Left colon (tissue), 2 donors: Measurements from ENCODE around the gene LASP1. TPM values are rescaled to one million over a fixed set of nuclear protein-coding genes. Genes with fewer than 3 reads are reported as not detected.

Source experiments
- ATAC-seq: fragments of 200-7000 bp; cut with Tn5 transposase; one replicate; pipeline ENCODE4 v1.9.1; 2020; ENCODE audit warnings: mild to moderate bottlenecking, moderate library complexity
- DNase-seq, 2 donors: peaks; one replicate each; pipeline ENCODE4 v3.0.0-alpha.2; 2020
- intact Hi-C, 2 donors: fragments of 100-400 bp; cut with DNase I in 1 of 2; cut with micrococcal nuclease in 1 of 2; formaldehyde crosslinking; loops; one replicate each; pipeline versions ENCODE4 v1.11.2 to v1.14.0; 2022; cut with DNase I, micrococcal nuclease
- total RNA-seq, 2 donors: library from RNA; stranded (reverse); fragmentation: NEBNext Ultra II Directional; extraction: Animal tissue kit (Norgen Biotek cat#: 25700); gene quantifications; one replicate each; pipeline ENCODE4 v1.2.1, GENCODE V29; 2021
- donor health status: DM: no; HTN: no; CAD: no.
- donor health status: DM: yes; HTN: yes; CAD: no.

LASP1 gene
- total RNA-seq, 2 donors from 2014 or later = 245 to 318 TPM

DNA sequence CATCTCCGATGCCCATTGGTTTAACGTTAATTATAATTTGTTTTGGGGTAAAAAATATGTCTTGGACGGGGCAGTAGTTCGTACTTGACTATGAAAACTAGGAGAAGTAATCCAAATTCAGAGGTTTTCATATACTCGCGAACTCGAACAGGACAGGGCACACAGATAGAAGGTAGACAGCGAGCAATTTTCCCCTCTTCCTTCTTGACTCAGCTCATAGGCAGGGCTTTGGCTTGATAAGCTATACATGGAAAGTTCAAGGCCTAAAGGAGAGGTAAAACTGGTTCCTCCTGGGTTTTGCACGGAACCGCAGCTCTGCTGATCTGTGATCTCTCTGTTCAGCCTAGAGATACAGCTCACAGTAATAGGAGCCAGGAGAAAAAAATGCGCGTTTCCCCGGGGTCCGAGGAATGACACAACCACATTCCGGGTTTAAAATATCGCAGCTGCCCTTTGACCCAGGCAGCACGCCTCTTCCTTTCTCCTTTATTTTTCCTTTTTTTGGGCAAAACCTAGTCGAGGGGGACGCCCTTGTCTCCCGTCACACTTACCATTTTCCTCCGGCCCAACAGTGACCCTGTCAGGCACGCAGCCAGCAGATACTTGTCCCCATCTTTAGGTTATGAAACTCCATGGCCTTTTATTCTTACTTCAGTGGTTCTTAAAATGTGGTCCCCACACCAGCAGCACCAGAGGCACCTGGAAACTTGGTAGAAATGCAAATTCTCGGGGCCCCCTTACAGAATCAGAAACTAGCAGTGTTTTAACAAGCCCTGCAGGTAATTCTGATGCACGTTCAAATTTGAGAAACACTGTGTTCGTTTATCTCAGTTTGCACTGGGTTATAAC is 1.7 kb upstream of the LASP1 start:
- DNase-seq (peak in 1 of 2 donors; percentile 52), ATAC-seq (no peak)
- intact Hi-C loops = no loop called here

GRCh38 chr17:38868817-38869525 is 887 bp upstream of the LASP1 start:
- DNase-seq = peak; percentile 85 to 89
- ATAC-seq = peak; percentile 41
- intact Hi-C loops = no loop called here

DNA sequence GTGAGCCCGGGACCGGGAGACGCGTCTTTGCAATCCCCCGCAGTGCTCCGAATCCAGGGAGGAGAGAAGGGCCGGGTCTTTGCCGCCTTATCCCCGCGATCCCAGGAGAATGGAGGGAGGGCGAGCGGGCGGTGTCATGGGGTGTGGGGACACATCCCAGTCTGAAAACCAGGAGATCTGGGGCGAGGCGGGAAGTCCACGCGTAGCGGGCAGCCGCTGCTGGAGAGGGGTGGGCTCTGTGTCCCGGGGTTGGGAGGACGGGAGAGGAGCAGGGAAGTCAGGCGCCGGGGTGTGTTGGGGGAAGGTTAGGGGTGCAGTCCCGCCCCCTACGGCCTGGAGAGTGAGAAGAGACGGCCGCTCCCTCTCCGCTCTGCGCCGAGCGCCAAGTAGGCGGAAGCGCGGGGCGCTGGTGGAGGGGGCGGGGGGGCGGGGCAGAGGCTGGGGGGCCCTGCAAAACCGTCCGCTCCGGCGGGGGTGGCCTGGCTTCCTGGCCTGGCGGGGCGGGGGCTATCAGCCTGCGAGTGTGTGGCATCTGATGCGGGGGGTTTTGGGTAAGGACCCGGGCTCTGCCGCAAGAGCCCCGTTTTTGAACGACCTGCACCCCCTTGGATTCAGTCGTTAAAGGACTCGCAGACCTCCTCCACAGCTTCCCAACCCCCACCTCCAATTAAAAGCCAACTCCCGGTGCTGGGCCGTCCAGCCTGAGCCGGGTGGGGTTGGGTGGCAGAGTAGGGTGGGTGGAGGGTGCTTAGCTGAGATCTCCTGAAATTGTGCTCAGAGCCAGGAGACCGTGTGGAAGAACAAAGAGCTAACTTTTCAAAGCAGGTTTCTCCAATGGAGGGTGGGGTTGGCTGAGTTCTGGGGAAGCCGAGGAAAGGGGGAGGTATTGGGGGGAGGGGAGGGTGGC is 654 bp downstream of the LASP1 start:
- ATAC-seq = peak; percentile 58
- intact Hi-C loops = no loop called here
- peak; percentile 86 to 88 for DNase-seq

GRCh38 chr17:38871247-38872015 is 1.6 kb downstream of the LASP1 start:
- ATAC-seq (peak; percentile 63), DNase-seq (peak; percentile 84 to 93)
- intact Hi-C loops = no loop called here

DNA sequence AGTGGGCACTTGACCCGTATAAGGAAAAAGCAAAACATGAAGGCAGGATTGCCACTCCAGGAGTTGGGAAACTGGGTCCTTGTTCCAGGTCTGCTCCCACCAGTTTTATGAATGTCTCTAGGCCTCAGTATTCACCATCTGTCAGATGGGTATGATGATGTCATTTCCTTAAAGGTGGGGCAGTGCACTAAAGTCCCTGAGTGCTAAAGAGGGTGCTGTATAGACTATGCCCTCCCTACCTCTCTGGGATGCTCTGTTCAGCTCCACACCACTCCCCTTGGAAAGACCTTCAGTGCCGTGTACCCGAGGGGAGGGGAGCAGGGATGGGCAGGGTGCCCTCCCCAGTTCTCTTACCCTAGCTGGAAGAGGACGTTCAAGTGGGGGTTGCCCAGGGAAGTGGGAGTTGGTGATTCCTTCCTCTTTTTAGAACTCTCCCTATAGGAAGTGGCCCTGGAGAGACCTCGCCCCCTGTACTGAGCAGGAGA is 2.2 kb downstream of the LASP1 start:
- intact Hi-C loops = no loop called here
- no peak for DNase-seq
- ATAC-seq = no peak

DNA sequence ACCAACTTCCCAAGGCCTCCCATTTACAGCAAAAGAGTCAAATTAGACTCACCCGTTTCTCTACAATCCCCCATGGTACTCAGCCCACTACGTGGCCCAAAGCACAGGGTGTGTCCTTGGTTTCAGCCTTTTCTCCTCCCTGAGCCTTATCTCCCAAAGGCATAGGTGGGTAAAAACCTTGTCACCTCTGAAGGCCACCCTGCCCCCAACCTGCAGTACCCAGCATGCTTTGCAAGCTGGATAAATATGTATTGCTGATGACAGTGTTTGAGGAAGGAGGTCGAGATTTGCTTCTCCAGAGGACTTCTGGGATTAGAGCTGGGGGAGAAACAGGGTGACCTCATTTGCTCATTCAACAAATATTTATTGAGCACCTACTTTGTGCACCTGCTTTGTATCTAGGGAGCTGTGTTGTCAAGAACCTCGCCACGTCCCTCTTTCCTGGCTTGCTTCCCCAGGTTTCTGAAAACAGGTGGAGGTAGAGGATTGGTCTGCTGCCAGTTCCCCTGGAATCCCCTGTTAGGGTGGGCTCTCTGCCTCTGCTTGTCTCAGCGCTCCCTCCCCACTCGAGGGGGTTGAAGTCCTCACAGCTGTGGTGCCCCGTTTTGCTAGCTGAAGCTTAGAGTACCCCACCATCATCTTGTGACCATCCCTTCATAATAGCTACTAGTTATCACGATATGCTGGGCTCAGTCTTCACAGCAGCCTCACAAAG is 3.0 kb downstream of the LASP1 start:
- DNase-seq = peak; percentile 53 to 62
- ATAC-seq = no peak
- intact Hi-C loops = no loop called here

DNA sequence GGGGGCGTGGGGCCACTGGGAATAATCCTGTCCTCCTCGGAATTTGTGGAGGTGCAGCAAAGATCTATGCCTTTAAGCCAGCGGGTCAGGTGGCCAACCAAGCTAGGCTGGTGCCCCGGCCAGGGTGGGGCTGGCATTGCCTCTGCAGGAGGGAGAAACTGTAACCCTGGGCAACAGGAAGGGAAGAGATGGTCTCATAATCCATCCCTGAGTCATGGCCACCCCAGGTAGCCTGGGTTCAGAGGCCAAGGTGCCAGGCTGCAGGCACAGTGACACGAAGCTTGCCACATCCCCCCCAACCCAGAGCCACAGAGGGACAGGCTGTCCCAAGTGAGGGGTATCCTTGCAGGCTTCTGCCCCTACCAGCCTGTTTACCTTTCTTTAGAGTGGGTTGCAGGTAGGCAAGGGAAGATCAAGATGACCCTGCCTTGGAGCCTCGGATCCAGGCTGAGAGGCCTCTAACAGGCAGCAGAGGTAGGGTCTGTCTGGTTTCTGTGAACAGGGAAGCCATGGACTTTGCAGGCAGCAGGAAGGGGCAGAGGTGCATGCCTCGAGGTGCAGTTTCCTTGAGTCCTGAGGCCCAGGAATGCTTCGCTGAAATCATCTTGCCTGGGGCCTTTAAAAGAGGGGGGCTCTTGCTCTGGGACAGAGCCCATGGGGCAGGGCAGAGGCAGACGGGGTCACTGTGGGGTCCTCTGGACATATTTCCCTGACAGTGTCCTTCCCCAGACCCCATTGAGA is 4.0 kb downstream of the LASP1 start:
- ATAC-seq = no peak
- intact Hi-C loops = no loop called here
- DNase-seq = peak; percentile 54 to 58

DNA sequence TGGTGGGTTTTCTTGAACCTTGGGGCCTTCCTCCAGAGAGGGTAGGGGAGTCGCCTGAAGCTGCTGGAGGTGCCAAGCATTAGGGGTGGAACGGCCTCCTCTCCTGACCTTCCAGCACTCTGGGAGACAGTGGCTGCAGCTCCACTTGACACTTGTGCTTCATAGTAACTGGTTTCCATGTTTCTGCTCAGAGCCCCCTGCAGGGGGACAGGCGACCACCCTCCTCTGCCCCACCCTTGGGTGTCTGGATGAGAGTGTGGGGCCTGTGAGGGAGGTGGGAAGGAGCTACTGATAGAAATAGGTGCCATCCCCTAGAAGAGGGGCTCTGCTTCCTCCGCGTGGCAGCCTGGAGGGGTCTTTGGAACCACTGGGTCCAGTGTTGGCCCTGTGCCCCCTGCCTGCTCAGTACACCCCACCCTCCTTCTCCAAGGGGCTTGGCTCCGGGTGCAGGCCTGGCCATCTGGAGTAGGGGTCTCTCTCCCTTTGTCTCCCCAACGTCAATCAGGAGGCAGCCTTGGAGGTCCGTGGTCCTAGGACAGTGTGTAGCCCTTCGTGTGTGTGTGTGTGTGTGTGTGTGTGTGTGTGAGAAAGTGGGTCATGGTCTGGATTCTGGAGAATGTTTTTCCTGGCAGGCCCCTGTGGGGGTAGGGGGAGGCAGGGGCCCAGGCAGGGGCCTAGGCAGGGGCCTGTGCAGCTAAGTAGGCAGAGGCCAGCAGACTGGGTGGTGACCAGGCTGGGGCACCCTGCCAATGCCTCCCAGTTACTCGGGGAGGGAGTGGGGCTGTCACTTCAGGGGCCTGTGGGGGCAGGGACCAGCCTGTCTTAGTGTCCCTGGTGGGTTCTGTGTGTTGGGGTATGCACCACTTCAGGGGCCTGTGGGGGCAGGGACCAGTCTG is 4.9 kb downstream of the LASP1 start:
- no peak for DNase-seq
- intact Hi-C loops = no loop called here
- ATAC-seq = no peak

- ATAC-seq (no peak), DNase-seq (no peak)
- intact Hi-C loops = no loop called here
These were observed 5.7 kb downstream of the LASP1 start for GRCh38 chr17:38875477-38876075.

DNA sequence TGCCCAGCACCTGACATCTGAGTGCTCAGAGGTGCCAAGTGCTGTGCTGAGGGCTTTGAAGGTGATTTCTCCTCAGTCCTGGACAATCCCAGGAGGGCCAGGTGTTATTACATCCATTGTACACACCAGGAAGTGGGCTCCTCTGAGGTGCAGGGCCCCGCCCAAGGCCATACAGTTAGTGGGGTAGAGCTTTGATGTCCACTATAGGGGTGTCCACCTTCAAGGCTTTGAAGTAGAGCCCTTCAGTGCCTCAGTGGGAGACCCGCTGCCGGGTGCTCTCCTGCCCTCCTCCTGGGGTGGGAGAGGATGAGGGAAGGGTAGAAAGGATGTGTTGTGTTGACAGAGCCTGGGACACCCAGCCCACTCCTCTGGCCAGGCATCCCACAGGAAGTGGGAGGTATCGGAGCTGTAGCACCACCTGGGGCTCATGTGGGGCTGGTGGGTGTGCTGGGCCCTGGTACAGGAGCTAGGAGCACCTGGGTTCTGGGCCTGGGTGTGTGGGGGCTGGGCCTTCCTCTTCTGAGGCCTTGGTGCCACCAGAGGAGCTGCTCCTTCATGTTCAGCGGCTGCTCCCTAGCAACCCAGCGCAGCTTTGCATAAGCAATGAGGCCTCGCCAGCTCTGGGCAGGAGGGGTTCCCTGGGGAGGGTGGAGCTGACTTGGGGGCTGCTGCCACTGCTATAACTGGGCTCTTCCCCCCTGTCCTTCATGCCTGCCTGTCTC is 7.4 kb downstream of the LASP1 start:
- DNase-seq (peak in 1 of 2 donors; percentile 36), ATAC-seq (peak; percentile 9)
- intact Hi-C loops = no loop called here

- no peak for DNase-seq
These were observed 10.2 kb downstream of the LASP1 start for GRCh38 chr17:38879878-38880665.

GRCh38 chr17:38881600-38882191 is 11.8 kb downstream of the LASP1 start:
- ATAC-seq (no peak), DNase-seq (peak; percentile 57 to 71)
- intact Hi-C loops = no loop called here

More at GRCh38 chr17:38879878-38880665, 10.2 kb downstream of the LASP1 start:
- intact Hi-C loops = no loop called here
- ATAC-seq = no peak

DNA sequence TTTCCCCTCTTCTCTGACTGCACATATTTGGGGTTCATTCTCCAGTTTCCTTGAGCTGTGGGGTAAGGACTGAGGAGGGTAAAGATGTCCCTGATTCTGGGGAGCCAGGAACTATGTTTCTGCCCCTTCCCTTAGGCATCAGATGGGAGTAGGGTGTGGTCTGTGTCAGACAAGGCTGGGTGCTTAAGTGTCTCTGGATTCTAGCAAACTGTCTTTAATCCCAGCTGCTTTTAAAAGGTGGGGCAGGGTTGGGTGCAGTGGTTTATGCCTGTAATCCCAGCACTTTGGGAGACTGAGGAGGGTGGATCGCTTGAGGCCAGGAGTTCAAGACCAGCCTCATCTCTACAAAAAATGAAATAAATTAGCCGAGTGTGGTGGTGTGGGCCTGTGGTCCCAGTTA is 13.0 kb downstream of the LASP1 start:
- no peak for ATAC-seq
- intact Hi-C loops = no loop called here
- no peak for DNase-seq
